ENCODE results near the gene DALRD3.

DNA sequence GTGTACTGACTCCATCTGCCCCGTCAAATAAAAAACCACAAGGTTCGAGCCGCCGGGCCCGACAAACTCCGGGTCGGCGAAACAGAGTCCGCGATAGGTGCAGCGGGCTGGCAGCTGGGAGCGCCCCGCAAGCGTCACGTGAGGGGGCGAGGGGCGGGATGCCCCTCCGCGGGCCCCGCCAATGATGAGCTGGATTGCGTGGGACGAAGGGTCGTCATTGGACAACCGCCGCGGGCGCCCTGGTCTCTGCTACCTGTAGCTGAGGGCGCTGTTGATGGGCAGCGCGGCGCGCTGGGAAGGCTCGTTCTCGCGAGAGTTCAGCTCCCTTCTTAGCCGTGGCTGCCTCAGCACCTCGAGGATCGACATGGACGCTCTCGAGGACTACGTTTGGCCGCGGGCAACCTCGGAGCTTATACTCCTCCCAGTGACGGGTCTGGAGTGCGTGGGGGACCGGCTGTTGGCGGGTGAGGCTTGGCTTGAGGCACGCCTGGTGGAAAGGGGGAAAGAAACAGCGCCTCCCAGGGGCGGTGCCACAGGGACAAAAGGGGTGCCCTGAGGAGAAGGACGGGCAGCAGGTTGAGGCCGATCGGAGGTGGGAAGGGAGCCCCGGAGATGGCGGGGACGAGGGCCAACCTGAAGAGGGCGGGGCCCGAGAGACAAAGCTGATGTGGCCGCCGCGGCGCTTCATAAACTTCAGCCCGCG lies 11.2 kb downstream of the DALRD3 start, which contains the start of gene WDR6:
- TF ChIP-seq CTCF (IDR thresholded peaks at IDR 0.05): peak; percentile 41 to 78 (median 59)
- TF ChIP-seq POLR2A (IDR thresholded peaks at IDR 0.05): peak; percentile 30 to 81
- TF ChIP-seq EP300 (IDR thresholded peaks at IDR 0.05): peak; percentile 65 to 94
